ENCODE results near the gene IFITM10.

- TF ChIP-seq PAX5 (IDR thresholded peaks at IDR 0.05; ENCODE audit: insufficient read depth, low read length, severe bottlenecking) (no peak), POLR2A (IDR thresholded peaks at IDR 0.05; ENCODE audit: low read depth, low read length) (no peak), SPI1 (IDR thresholded peaks at IDR 0.05; ENCODE audit: low read depth, low read length) (no peak), POLR2AphosphoS5 (IDR thresholded peaks at IDR 0.05; ENCODE audit: low read depth, low read length) (no peak), TAF1 (IDR thresholded peaks at IDR 0.05; ENCODE audit: low read depth, low read length) (no peak)
Measured at GRCh38 chr11:1694064-1694845, 56.1 kb downstream of the IFITM10 start.

All from GM12891 (cell line).